ENCODE results near the gene AP3B2.
A peak's percentile ranks its signal among the peaks of the same experiment; 100 is the strongest.

The AP3B2 gene

GRCh38 chr15:82655606-82656005, 54.1 kb downstream of the AP3B2 start:
- in situ Hi-C loops (cut with HindIII; ENCODE audit: low sequenced_read_pairs): no loop called here
- no peak for DNase-seq (ENCODE audit: low read depth, low spot score)
- no peak overlapping the region for H3K4me3 ChIP-seq (ENCODE audit: low read depth, low read length)
- TF ChIP-seq CTCF (IDR thresholded peaks at IDR 0.05; ENCODE audit: low read depth, low read length): no peak

GRCh38 chr15:82653483-82654168, 56.0 kb downstream of the AP3B2 start:
- no peak overlapping the region for H3K4me3 ChIP-seq (ENCODE audit: low read depth, low read length)
- no peak for TF ChIP-seq CTCF (IDR thresholded peaks at IDR 0.05; ENCODE audit: low read depth, low read length)
- DNase-seq (ENCODE audit: low read depth, low spot score): no peak
- in situ Hi-C loops (cut with HindIII; ENCODE audit: low sequenced_read_pairs): no loop called here

- H3K4me3 ChIP-seq (ENCODE audit: low read depth, low read length): no peak overlapping the region
These were observed 58.0 kb downstream of the AP3B2 start for GRCh38 chr15:82651708-82652107.

GRCh38 chr15:82650046-82650670, 59.5 kb downstream of the AP3B2 start:
- TF ChIP-seq CTCF (IDR thresholded peaks at IDR 0.05; ENCODE audit: low read depth, low read length): no peak
- in situ Hi-C loops (cut with HindIII; ENCODE audit: low sequenced_read_pairs): no loop called here
- no peak for DNase-seq (ENCODE audit: low read depth, low spot score)
- no peak overlapping the region for H3K4me3 ChIP-seq (ENCODE audit: low read depth, low read length)

More at GRCh38 chr15:82651708-82652107, 58.0 kb downstream of the AP3B2 start:
- DNase-seq (ENCODE audit: low read depth, low spot score): no peak
- in situ Hi-C loops (cut with HindIII; ENCODE audit: low sequenced_read_pairs): no loop called here
- no peak for TF ChIP-seq CTCF (IDR thresholded peaks at IDR 0.05; ENCODE audit: low read depth, low read length)

GRCh38 chr15:82649226-82649999, 60.3 kb downstream of the AP3B2 start:
- no peak overlapping the region for H3K4me3 ChIP-seq (ENCODE audit: low read depth, low read length)
- TF ChIP-seq CTCF (IDR thresholded peaks at IDR 0.05; ENCODE audit: low read depth, low read length): no peak
- in situ Hi-C loops (cut with HindIII; ENCODE audit: low sequenced_read_pairs): no loop called here
- no peak for DNase-seq (ENCODE audit: low read depth, low spot score)

GRCh38 chr15:82648257-82649103, 61.2 kb downstream of the AP3B2 start:
- TF ChIP-seq CTCF (IDR thresholded peaks at IDR 0.05; ENCODE audit: low read depth, low read length): peak; percentile 7
- no peak overlapping the region for H3K4me3 ChIP-seq (ENCODE audit: low read depth, low read length)
- DNase-seq (ENCODE audit: low read depth, low spot score): no peak
- in situ Hi-C loops (cut with HindIII; ENCODE audit: low sequenced_read_pairs): no loop called here

Data from astrocyte of the spinal cord (primary cell).